Inferior parietal cortex (tissue), 1 donor: ENCODE measurements around the gene ESPN.
"Not testable (repeated sequence)": the region's sequence is repeated elsewhere in the genome, so short reads cannot be mapped to it uniquely, and the experiment has no call there.

Experiments
- DNase-seq: peaks from one replicate; pipeline ENCODE4 v3.0.0-alpha.2; 2016; ENCODE audit errors: extremely low spot score

Gene ESPN

DNA sequence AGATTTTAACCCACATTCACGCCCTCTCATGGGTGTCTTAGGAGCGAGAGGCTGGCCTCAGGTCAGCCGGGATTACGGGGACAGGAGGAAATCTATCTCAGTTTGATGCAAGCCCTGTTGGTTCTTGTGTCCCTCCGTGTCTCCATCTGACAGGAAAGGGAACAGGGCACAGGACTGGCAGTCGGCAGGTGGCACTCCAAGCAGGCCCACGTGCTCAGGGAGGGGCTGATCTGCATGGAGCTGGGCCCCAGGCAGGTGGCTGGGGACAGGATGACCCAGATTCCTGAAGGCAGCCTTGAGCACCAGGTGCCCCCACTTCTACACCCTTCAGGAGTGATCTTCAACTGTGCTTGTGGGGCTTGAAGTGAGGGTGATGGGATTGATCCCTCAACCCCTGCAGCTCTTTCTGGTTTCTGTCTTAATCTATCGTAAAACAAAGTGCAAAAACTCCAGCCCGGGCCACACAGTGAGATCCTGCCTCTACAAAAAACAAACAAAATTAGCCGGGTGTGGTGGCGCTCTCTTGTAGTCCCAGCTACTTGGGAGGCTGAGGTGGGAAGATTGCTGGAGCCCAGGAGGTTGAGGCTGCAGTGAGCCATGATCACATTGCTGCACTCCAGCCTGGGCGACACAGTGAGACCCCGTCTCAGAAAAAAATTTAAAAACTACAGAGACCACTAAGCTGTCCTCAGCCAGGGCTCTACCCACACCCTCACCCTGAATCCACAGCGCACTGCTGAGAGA lies 58.6 kb downstream of the ESPN start:
- DNase-seq, result no peak

DNA sequence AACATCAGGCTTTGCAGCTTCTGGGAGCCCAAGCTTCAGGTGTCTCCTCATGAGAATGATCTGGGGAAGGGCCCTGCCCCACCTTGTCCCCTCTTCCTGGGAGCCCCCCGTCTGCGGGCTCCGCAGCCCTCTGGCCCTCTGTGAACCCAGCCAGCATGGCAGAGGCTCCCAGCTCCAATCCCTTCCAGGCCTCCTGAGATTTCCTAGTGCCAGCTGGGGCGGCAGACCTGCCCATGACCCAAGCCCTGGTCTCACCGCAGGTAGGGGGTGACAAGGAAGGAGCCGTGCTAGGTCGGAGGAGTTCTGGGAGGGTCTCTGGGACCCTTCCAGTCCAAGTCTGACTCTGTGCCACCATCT lies 59.2 kb downstream of the ESPN start:
- no peak for DNase-seq

DNA sequence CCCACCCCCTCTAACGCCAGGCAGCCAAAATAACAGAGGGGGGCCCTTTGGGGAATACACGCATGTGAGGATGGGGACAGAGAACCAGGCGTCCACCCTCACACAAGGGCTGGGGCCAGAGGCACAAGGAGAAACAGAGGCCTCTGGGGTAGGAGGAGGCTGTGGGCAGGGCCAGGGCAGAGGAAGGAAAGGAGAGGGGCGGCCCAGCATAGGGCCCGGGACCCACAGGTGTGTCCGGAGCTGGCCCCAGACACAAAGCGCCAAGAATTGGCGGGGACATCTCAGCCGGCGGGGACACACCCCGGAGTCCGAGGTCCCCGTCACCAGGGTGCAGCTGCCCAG lies 60.2 kb downstream of the ESPN start:
- DNase-seq, result no peak

DNA sequence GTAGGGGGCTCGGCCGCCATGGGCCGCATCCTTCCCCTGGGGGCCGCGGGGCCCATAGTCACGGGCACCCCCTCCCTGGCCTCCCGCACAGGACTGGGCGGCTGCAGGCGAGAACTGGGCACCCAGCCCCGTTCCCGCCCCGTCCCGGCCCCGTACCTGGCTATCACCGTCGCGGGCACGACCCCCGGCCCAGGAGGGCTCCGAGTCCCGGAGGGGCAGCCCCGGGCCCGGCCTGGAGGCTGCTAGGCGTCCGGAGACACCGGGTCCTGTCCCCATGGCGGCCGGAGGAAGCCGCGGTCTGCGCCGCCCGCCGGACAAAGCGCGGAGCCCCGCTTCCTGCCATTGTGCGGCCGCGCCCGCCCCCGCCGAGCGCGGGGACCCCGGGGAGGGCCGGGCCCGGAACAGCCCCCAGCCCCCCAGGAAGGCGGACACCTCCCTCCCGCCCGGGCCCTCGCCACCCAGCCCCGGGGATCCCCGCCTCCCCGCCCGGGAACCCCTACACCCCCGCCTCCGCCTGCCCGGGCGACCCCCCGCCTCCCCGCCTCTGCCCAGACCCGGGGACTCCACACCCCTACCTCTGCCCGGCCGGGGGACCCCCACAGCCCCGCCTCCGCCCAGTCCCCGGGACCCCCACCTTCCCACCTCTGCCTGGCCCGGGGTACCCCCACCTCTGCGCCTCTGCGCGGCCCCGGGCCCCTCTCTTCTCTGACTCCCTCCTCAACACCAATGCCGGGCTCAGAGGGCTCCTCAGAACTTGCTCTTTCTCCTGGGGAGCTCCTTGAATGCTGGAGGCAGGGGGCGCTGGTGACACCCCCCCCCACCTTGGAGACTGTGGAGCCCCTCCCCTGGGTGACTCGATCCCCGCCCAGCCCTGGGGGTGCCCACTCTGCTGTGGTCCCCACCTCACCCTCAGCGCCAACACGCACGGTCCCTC lies 60.9 kb downstream of the ESPN start:
- no peak for DNase-seq

DNA sequence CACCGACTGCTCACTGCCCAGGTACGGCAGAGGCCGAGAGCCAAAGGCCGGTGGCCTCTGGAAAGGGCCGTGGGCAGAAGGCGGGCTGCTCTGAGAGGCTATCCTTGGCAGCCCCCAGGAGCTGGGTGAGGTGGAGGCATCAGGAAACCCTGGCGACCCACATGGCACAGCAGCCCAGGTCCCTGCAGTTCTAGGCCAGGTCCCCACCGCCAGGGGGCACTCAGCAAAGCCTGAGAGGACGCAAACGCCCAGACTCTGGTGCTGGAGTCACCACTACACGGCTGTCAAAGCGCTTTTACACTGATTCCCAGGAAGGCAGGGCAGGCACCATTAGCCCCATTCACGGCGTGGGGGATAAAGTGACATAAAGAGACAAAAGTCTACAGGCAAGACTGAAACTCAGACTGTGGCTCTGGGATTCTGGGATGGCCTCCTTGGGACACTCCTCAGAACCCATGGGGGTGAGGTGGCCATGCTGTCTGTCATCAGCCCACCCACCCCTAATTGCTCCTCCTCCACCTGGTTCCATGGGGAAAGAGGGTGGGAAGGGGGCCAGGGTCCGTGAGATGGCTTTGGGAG lies 61.9 kb downstream of the ESPN start:
- DNase-seq, result peak; percentile 83

DNA sequence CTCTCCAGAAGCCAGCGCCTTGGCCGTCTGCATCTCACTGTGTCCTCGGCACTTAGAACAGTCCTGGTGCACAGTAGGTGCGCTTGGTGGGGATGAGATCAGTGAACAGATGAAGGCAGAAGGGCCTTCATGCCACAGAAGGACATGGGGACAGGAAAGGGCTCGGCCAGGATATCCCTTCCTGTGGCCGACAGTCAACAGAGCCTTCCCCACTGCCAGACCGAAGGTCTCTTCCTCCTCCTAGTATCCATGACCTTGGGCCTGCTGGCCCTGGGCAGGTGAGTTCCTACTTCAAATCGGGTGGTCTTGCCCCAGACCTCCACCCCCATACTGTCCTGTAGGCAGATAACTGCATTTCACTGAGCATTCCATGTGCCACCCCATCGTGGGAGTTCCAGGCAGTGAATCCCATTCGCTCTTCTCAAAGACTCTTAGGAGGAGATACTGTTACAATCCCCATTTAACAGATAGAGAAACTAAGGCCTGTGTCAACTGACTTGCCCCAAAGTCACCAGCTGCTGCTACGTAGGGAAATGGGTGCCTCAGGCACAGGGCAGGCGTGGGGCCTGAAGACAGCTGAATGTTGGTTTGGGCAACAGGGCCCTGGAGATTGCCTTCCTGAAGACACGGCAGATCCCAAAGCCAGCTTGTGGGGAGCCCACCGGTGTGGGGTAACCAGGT lies 63.4 kb downstream of the ESPN start:
- DNase-seq, result no peak

DNA sequence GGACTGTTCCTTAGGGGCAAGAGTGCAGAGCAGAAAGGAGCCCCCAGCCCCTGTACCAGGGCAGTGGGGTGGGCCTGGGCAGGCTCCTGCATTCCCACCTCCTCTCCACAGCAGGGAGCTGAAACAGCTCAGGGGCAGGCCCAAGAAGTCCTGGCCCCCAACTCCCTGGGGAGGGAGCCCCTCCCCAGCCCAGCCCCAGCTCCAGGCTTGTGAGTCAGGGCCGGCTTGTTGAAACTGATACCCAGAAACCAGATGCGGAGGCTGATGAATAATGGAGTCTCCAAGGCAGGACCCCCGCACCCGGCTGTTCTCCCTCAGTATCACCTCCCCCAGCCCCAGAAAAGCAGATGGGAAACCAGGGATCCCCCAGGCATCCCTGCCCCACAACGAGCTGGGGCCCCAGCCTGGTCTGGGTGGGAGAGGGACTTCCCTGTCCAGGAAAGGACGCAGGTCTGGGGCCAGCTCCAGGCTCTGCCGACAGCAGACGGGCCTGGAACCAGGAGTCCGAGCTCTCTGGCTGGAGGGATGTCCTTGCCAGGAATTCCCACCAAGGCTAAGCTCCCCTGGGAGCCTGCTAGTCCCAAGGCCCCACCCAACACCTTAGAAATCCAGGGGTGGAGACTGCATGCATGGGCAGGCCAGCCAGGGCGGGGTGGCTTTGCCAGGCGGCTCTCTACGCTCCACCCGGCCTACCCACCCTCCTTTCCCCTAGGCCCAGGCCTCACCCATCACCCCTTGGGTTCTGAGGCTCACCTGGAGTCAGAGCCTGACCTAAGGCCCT lies 64.2 kb downstream of the ESPN start:
- no peak for DNase-seq

DNA sequence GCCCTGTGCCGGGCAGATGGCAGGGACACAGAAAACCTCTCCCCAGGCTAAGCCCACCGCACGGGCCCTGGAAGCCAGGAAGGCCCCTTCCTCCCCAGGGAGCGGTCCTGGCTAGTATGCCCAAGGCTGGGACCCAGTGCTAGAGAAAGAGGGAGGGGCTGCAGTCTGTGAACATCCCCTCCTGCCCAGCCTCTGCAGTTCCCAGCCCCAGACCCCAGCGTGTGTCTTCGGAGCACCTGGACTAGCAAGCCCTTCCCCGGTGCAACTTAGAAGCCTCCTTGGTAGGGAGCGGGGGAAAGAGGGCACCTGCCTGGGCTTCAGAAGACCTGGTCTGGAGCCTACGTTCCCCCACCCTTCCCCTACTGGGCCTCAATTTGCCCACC lies 64.8 kb downstream of the ESPN start:
- no peak for DNase-seq

DNA sequence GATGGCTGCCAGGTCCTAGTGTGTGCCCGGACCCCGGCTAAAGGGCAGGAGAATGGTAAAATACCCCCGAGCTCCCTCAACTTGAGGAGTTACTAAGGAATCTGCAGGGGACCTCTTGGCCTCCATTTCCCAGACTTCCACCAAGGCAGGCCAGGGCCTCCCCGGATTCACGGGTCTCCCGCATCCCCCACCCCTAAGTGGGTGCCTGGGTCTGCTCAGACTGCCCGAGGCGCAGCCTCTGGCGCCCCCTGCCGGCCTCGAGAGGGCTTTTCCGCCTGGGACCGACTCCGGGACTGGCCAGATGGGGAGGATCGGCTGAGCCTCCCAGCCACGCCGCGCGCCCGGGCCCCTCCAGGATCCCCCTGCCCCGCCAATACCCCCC lies 65.2 kb downstream of the ESPN start:
- peak; percentile 69 for DNase-seq

DNA sequence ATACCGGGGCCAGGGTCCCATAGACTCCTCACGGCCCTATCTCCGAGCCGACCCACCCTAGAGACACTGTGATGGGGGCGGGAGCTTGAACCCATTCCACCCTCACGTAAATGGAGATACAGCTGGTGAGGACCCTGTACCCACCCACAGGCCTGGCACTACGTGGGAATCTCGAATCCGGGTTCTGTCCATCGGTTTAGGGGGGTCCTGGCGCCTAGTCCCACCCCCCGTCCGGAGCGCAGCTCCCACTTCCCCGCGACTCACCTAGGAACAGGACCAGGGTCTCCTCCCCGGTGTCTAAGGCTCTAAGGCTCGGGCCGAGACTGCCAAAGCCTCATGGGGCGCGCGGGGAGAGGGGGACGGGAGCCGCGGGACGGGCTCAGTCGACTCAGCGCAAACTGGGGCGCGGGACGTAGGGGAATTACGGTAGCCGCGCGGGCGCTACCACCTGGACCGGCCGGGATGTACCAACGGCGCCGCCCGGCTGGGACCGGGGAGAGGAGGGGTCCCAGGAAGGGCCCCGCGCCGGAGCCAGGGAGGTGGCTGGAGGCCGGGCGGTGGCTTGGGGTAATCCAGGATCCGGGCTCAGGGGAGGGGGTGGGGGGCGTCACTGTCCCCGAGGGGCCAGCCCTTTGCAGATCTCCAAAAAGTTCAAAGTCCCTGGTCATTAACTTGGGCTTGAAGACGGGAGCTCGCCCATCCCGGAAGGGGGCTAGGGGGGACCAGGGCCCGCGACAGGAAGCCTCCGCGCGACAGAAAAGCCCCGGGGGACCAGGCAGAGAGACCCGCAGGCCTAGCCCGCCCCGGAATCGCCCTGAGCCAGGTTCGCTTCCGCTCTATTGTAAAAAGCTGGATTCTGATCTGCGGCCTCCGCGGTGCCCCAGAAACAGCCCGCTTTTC lies 65.9 kb downstream of the ESPN start:
- DNase-seq, result no peak

DNA sequence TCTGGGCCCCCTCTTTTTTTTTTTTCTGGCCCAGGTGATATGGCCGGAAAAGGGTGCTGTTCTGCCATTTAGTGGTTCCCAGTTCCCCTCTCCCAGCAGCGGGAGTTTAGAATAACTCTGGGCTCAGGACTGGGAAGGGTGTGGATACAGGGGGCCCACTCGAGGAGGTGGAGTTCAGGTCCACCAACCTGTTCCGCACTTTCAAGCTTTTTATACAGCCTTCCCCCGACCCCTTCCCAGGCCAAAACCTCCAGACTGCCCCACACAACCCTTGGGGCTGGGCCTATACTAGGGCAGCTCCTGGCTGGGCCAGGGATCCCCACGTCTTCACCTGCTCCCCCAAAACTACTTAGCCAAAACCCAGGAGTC lies 66.5 kb downstream of the ESPN start:
- no peak for DNase-seq

DNA sequence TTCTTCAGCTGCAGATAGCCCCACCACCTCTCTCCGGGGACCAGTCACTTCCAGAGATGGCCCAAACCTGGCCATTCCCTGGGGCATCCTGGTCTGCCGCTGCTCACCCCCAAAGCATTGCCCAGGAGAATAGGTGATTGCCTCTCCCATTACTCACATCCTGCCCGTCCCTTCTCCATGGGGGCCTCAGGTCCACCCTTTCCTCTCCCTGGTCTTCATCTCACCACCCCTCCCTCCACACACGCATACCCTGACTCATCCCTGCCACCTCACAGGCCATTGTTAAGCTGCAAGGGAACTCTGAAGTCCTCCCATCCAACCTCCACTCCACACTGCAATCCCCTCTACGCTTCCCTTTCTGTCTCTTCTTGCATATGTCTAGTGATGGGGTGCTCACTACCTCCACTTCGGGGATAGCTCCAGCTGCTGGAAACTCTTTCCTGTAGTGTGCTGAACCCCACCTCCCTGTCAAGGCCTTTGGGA lies 66.9 kb downstream of the ESPN start, which contains the start of gene PLEKHG5:
Gene PLEKHG5 (minus strand): TSS at position 188 of the 483 bp plus-strand sequence. CDS start 14,096 bp downstream, outside the sequence.
- DNase-seq, result no peak

DNA sequence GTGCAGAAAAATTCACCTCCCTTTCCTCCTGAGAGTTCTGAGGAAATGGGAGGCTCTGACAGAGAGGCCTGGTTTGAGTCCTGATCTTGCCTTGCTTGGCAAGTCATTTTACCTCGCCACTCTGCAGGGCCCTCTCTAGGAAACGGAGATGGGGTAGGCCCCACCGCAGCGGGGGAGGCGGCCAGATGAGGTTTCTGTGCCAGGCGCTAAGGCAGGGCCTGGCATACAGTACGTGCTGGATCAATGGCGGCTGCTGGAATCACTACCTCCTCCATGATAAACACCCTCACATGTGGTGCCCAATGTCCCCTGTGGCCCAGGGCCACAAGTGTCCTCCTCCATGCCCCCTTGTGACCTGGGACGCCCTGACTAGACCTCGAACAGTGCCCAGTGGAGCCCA lies 67.4 kb downstream of the ESPN start:
- DNase-seq, result no peak

DNA sequence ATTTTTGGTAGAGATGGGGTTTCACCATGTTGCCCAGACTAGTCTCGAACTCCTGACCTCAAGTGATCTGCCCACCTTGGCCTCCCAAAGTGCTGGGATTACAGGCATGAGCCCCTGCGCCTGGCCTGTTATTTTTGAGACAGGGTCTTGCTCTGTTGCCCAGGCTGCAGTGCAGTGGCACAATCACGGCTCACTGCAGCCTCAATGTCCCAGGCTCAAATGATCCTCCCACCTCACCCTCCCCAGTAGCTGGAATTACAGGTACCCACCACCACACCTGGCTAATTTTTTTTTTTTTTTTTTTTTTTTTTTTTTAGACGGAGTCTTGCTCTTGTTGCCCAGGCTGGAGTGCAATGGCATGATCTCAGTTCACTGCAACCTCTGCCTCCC lies 69.3 kb downstream of the ESPN start:
- not testable (repeated sequence) for DNase-seq

DNA sequence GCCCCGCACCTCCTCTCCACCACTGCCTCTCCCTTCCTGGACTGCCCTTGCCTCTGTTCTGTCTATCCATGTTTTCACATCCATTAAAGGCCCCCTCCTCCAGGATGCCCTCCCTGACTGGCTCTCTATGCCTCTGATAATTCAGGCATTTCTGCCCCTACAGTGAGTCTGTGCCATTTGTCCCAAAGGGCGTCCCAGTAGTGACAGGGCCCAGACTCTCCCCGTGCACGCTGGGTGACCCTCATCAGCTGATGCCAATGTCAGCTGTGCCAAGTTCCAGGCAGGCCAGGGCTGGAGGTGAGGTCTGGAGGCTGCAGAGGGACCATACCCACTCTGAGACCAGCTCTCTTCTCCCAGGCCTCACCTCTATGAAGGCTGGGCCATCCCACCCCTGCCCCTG lies 70.1 kb downstream of the ESPN start:
- no peak for DNase-seq

DNA sequence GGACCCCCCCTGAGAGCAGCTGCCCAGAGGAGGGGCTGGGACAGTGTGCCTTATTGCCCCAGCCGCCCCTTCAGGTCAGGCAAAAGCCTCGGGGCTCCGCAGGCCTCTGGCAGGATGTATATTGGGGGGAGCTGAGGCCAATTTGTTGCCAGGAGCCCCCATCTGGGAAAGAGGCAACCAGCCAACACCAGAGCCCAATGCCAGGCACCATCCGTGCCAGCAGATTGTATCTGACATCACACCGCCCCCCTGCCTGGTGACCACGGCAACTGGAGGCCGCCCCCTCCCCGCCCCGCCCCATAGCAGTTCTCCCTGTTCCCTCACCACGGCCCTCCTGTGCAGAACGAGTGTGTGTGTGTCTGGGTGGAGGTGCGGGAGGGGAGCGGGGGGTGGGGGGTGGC lies 70.5 kb downstream of the ESPN start:
- DNase-seq, result no peak

DNA sequence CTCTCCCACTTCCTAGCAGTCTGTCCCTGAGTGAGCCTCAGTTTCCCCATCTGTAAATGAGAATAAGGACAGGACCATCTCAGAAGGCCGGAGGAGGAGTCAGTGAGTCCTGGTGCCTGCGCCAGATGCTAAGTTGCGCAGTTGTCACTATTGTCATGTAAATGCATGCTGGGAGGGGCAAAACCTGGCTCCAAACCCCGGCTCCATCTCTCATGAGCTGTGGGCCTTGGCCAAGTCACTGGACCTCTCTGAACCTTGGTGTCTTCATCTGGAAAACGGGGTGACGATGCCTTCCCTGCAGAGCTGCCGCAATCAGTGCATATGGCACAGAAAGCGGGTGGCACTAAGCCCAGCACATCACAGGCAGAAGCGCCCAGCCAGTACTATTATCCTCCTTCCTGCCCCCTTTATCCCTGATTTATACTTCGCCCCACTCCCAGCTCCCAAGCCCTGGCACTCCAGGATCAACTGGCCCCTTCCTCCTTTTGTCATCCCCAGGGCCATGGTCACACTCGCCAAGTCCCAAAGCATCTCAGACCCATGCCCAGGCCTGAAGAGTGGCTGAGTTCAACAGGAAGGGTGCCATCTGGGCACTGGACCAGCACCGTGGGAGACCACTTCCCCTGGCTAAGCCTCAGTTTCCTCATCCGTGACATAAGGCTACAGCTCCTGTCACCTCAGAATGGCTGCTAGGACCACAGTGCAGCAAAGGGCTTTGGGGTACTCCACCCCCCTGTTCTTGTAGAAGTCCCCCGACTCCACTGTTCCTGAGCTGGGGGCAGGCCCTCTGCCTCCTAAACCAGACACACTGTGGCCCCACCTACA lies 71.2 kb downstream of the ESPN start:
- no peak for DNase-seq

DNA sequence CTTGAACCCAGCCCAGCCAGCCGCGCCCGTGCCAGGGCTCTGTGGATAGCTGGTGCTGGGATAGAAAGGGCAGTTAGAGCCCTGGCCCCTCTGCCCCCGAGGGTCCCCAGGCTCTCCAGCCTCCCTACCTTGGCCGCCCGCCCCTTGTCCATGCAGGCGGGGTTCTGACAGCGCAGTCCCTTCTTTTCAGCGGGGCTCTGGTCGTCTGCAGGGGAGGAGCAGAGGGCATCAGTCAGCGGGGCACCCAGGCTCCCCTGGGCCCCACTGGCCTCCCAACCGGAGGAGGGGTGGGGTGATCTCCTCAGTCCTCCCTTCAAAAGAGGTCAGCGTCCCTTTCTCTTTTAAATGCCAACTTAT lies 71.8 kb downstream of the ESPN start:
- no peak for DNase-seq

DNA sequence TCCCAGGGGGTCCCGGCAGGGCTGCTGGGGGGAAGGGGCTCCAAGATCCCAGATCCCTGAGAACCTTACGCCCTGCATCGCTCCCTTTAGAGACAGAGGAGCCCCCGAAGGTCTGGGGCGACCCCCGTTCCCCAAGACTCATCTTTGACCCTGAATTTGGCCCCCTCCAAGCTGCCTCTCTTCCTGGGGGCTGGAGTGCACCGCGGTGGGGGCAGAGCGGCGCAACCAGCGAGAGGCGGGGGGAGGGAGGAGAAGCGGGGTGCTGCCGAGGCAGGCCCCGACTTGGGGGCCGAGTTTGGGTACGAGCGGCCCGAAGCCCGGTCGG lies 72.3 kb downstream of the ESPN start:
- no peak for DNase-seq
